Measurements from ENCODE around the gene BCAR1. TPM values are rescaled to one million over a fixed set of nuclear protein-coding genes. Genes with fewer than 3 reads are reported as not detected.

The BCAR1 gene
- total and polyA plus RNA-seq, 3 donors from 2014 or later: 83.8 to 201 (median 139) TPM

DNA sequence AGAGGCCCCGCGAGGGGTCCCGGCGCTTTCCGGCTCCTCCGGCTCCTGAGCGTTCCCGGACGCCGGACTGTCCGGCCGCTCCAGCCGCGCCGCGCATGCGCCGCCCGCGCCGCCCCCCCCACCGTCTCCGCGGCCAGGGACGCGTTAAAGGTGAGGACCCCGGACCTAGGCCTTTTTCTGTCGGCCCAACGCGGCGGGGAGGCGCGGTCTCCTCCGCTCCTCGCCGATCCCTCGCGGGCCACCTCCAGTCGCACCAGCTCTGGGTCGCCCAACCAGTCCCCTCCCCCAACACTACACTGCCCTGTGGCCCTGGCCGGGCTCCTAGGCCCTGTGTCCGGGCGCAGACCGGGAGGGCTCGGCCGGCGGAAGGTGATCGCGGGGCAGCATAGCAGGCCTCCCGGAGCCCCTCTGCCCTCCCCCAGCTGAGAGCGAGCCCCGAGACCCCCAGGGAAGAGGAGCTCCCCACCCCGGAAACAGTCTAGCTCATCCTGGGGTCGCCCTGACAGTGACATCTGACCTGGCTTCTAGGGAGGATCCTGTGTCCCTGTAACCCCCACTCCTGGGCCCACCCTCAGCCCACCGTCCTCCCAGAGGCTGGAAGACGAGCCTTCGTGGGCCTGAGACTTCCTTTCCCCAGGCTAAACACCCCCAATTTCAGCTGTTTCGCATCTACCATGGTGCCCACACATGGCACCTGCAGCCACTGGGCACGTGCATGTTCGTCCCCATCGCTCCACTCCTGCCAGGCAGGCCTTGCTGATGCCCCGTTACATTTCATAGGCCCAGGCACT lies 14.7 kb upstream of the BCAR1 start:
- H3K36me3 ChIP-seq (ENCODE audit: low read depth, missing control alignments): no peaks in the 10 kb centered on the region
- H3K9me3 ChIP-seq: no peaks in the 10 kb centered on the region
- WGBS, 2 donors: 9 to 55% methylated on average over 12 to 43 of the region's 62 CpGs
- peak overlapping the region; percentile 92 to 93 for H3K27ac ChIP-seq
- TF ChIP-seq, protein P1, sequence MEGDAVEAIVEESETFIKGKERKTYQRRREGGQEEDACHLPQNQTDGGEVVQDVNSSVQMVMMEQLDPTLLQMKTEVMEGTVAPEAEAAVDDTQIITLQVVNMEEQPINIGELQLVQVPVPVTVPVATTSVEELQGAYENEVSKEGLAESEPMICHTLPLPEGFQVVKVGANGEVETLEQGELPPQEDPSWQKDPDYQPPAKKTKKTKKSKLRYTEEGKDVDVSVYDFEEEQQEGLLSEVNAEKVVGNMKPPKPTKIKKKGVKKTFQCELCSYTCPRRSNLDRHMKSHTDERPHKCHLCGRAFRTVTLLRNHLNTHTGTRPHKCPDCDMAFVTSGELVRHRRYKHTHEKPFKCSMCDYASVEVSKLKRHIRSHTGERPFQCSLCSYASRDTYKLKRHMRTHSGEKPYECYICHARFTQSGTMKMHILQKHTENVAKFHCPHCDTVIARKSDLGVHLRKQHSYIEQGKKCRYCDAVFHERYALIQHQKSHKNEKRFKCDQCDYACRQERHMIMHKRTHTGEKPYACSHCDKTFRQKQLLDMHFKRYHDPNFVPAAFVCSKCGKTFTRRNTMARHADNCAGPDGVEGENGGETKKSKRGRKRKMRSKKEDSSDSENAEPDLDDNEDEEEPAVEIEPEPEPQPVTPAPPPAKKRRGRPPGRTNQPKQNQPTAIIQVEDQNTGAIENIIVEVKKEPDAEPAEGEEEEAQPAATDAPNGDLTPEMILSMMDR (IDR thresholded peaks at IDR 0.05): no peak
- no peak for TF ChIP-seq POLR2A (IDR thresholded peaks at IDR 0.05)
- peak overlapping the region; percentile 82 to 97 for H3K4me3 ChIP-seq
- peaks cover 32% of the 10 kb centered on the region for H3K4me1 ChIP-seq
- H3K27me3 ChIP-seq: no peaks in the 10 kb centered on the region
- intact Hi-C loops (cut with DNase I; ENCODE audit: low total_unique reads): no loop called here
- DNase-seq: peak; percentile 81

DNA sequence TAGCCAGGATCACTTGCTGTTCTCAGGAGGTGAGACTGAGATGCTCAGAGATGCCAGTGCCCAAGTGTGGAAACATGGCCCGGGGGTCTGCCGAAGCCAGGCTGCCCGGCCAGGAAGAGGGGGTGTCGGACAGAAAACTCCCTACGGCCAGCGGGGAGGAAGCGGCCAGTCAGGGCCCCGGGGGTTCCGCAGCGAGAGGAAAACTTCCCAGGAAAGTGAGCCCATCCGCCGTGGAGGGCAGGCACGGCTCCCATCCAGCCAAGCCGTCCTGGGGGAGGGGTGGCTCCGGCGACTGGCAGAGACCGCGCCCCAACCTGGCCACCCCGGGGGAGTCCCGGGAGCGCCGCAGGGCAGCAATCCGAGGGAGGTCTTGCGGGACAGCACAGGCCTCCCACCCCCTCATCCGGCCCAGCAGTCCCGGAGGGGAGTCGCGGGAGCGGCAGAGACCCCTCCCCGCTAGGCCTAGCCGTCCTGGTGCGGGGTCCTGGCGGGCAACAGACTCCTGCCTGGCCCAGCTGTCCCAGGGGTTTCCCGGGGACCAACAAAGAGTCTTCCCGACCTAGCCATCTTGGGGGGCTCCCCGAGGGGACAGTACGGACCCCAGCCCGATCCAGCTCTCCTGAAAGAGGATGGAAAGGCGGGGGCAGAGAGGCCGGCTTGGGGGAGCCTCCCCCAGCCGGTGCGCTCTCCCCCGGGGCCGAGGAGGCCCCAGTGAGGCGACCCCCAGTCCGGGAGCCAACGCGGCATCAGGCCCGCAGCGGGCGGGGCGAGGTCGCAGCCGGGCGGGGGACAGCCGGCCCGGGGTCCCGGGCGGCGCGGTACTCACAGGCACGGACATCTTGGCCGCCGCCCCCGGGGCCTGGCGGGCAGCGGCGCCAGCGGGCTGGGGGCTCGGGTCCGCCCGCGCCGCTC lies 13.8 kb upstream of the BCAR1 start:
- TF ChIP-seq, protein P1 (IDR thresholded peaks at IDR 0.05): no peak
- no peak for TF ChIP-seq POLR2A (IDR thresholded peaks at IDR 0.05)
- DNase-seq: no peak
- peaks cover 36% of the 10 kb centered on the region for H3K4me1 ChIP-seq

DNA sequence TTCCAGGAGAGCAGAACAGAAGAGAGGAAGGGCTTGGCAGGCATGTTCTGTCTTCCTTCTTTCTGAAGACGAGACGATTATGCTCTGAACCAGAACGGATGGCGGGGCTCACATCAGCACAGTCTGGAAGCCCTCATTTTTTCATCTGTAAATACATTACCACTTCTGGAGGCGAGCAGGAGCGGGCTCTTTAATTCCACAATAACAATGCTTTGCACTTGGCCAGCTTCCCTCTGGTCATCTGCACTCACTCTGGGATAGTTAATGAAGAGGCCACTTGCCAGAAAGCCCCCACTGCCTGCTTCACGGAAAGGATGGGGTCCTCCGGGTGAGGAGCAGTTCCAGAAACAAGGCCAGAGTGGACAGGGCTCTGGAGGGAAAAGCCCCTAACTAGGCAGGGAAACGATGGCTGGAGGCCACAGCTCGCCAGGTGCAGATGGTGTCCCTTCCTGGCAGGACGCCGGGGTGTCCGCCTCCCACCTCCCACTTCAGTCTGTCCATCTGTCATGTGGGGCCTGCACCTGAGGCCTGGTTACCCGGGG lies 13.1 kb upstream of the BCAR1 start:
- TF ChIP-seq, protein P1 (IDR thresholded peaks at IDR 0.05): no peak
- TF ChIP-seq POLR2A (IDR thresholded peaks at IDR 0.05): no peak

More for the DNA sequence above, 13.8 kb upstream of the BCAR1 start:
- intact Hi-C loops (cut with DNase I; ENCODE audit: low total_unique reads): no loop called here
- Histone ChIP-seq H3K4me3 (peak overlapping the region; percentile 82 to 97), H3K36me3 (ENCODE audit: low read depth, missing control alignments) (no peaks in the 10 kb centered on the region), H3K27ac (peak overlapping the region; percentile 93 to 95), H3K9me3 (no peaks in the 10 kb centered on the region), H3K27me3 (no peaks in the 10 kb centered on the region)
- 1 to 2% methylated on average over 9 to 45 of the region's 74 CpGs for WGBS, 2 donors

DNA sequence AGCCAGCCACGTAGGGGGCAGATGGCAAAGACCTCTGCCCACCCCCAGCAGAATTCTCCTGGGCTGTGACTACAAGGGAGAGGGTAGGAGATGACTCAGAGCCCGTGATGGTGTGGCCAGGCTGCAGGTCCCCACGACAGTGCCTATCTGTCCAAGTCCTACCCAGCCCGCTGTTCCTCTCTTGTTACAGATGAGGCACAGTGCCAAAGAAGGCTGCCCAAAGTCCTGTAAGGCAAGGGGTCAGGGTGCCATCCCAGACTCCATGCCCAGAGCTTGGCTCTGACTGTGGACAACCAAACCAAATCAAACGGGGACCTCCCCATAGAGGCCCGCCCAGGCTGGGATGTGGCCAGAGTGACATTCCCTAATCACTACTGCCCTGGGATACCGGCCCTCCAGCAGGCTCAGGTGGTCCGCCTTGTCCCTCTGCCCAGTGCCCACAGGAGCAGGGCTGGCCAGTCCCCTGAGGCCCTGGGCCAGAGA lies 12.6 kb upstream of the BCAR1 start:
- H3K4me1 ChIP-seq: peaks cover 39% of the 10 kb centered on the region
- WGBS, 2 donors: 24 to 31% methylated on average over 5 to 8 of the region's 8 CpGs
- peak overlapping the region; percentile 93 to 95 for H3K27ac ChIP-seq
- no peaks in the 10 kb centered on the region for H3K27me3 ChIP-seq
- H3K9me3 ChIP-seq: no peaks in the 10 kb centered on the region
- intact Hi-C loops (cut with DNase I; ENCODE audit: low total_unique reads): no loop called here
- peak; percentile 75 for DNase-seq
- H3K36me3 ChIP-seq (ENCODE audit: low read depth, missing control alignments): no peaks in the 10 kb centered on the region
- peak overlapping the region in 1 of 2 donors; percentile 97 for H3K4me3 ChIP-seq
- TF ChIP-seq, protein P1 (IDR thresholded peaks at IDR 0.05): no peak
- TF ChIP-seq POLR2A (IDR thresholded peaks at IDR 0.05): no peak

More for the DNA sequence above, 13.1 kb upstream of the BCAR1 start:
- Histone ChIP-seq H3K27ac (peak overlapping the region; percentile 93 to 95), H3K9me3 (no peaks in the 10 kb centered on the region), H3K4me1 (peaks cover 39% of the 10 kb centered on the region), H3K36me3 (ENCODE audit: low read depth, missing control alignments) (no peaks in the 10 kb centered on the region), H3K4me3 (peak overlapping the region; percentile 82 to 97), H3K27me3 (no peaks in the 10 kb centered on the region)
- DNase-seq: peak; percentile 78
- 4 to 8% methylated on average over 8 to 14 of the region's 14 CpGs for WGBS, 2 donors
- intact Hi-C loops (cut with DNase I; ENCODE audit: low total_unique reads): no loop called here
